GM10266 (cell line): ENCODE results near the gene RESP18.

ENCODE experiments used
- DNase-seq: peaks from one replicate; pipeline ENCODE4 v3.0.0; 2012; ENCODE audit errors: extremely low spot score
- CTCF ChIP-seq: IDR thresholded peaks from 2 replicates; pipeline ENCODE4 v1.5.1; 2012; ENCODE audit warnings: mild to moderate bottlenecking, low read depth; ENCODE audit not compliant: control insufficient read depth, insufficient read depth; ENCODE audit errors: missing control alignments

The RESP18 gene

GRCh38 chr2:219285373-219285735 lies 47.2 kb downstream of the RESP18 start:
- no peak for DNase-seq
- no peak for TF ChIP-seq CTCF

- no peak for TF ChIP-seq CTCF
- no peak for DNase-seq
Observed at GRCh38 chr2:219284501-219285372, 47.8 kb downstream of the RESP18 start.

- DNase-seq: no peak
- no peak for TF ChIP-seq CTCF
Observed at GRCh38 chr2:219282943-219283581, 49.5 kb downstream of the RESP18 start.

GRCh38 chr2:219282375-219282774 lies 50.2 kb downstream of the RESP18 start:
- no peak for DNase-seq
- no peak for TF ChIP-seq CTCF

GRCh38 chr2:219281588-219281987 lies 51.0 kb downstream of the RESP18 start:
- no peak for TF ChIP-seq CTCF
- DNase-seq: no peak

GRCh38 chr2:219280651-219281050 lies 51.9 kb downstream of the RESP18 start:
- DNase-seq: no peak
- no peak for TF ChIP-seq CTCF

GRCh38 chr2:219279916-219280516 lies 52.5 kb downstream of the RESP18 start:
- no peak for DNase-seq
- no peak for TF ChIP-seq CTCF
